Measurements from ENCODE around the gene ZNF566.
"Not testable (repeated sequence)": the region's sequence is repeated elsewhere in the genome, so short reads cannot be mapped to it uniquely, and the experiment has no call there.

Gene ZNF566

DNA sequence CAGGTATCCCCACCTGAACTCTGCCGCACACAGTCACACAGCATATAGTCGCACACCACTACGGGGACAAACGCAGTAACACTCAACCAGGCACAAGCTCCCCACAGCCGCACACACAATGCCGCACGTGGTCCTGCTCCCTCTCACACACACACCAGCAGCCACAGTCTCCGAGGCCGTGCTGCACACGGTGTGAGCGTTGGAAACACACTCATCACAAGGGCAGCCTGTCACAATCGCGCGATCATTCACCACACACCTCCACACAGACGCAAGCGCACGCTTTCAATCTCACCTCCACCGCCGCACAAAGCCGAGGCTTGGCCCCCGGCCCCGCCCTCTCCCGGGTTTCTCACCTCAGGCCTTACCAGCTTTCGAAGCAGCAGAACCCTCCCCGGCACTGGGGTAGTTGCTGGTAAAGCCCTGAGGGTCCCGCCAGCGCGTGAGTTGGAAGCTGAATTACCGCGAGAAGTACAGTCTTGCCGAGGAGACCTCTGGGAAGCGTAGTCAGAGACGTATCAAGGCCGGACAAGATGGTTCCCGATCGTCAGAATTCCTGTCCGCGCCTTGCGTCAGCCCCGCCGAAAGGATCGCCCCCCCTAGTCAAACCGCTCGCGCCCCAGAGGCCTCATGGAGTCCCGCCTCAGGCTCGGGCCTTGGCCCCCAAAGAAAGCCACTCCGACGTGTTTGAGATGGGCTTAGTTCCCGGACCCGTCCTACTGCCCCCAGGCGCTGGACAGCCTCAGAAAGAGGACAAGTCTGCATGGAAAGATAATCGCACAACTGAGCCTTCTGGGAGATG, at the start of gene ZNF566:
Gene ZNF566, minus strand, starts transcription at position 444 of the 802 bp plus-strand sequence. CDS start 13,004 bp downstream, outside the sequence.
- DNase-seq = peak; percentile 91

DNA sequence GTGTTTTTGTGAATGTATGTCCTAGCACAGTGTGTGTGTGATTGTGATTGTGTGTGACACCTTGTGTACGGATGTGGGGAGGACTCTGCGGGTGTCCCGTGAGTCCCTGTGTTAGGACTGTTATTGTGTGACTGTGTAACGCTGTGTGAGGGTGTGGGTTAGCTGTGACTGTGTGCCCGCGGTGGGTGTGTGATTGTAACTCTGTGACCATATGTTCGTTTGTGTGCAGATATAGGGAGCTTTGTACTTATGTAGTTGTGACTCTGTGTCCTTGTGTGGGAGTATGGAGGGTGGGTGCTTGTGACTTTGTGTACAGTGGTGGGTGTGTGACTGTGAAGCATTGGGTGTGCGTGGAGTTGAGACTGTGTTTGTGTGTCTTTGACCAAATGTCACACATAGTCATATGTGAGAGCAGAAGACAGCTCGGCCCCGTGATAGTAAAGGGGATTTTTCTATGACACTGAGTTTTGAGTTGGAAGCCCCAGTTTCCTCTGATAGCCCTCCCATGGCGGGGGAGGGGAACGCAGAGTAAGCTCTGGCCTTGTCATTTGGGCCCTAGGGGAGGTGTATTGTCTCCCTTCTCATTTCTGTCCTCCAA, 39.7 kb upstream of the ZNF566 start:
- no peak for DNase-seq

- peak; percentile 86 for DNase-seq
Measured at GRCh38 chr19:36528194-36528920, 39.0 kb upstream of the ZNF566 start, which contains the start of gene ZNF260. Gene ZNF260, minus strand, starts transcription at chr19:36528271. Its CDS starts 13,033 bp downstream, at chr19:36515238.

GRCh38 chr19:36527873-36528193, 38.5 kb upstream of the ZNF566 start:
- DNase-seq = no peak

- DNase-seq = no peak
Measured at GRCh38 chr19:36527341-36527740, 38.0 kb upstream of the ZNF566 start.

- no peak for DNase-seq
Measured at GRCh38 chr19:36526581-36526980, 37.2 kb upstream of the ZNF566 start.

DNA sequence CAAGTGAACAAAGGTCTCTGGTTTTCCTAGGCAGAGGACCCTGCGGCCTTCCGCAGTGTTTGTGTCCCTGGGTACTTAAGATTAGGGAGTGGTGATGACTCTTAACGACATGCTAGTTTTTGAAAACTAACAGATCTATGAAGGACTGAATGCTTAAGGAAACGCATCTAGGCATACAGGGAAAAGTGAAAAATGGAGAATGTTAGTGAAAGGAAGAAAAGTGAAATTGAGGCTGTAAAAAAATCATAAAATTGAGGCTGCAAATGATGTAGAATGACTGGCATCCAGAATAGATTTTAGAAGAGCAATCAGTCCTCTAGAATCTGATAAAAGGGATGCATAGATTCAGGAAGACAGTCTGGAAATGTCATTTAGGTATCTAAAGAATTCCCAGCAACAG, 35.3 kb upstream of the ZNF566 start:
- DNase-seq = no peak

- DNase-seq = no peak
Measured at GRCh38 chr19:36514012-36514612, 24.8 kb upstream of the ZNF566 start.

DNA sequence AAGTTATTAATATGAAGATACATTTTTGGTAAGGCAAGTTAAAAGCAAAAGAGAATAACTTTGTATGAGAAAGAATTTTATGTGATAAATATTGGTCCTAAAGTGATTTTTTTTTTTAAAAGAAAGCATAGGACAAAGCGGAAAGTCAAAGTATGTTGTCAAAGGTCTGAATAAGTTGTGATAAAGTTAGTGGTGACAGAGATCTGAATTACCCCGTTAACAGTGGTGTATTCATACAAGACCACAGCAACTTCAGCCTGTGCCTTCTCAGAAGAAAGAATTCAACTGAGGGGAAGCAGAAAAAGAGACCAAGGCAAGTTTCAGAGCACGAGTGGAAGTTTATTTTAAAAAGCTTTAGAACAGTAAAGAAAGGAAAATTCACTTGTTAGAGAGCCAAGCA, 19.0 kb upstream of the ZNF566 start:
- no peak for DNase-seq

- no peak for DNase-seq
Measured at GRCh38 chr19:36501973-36502372, 12.6 kb upstream of the ZNF566 start.

GRCh38 chr19:36497001-36497400, 7.6 kb upstream of the ZNF566 start:
- DNase-seq = no peak

GRCh38 chr19:36492689-36493453, 3.5 kb upstream of the ZNF566 start:
- DNase-seq = not testable (repeated sequence)

- DNase-seq = not testable (repeated sequence)
Measured at GRCh38 chr19:36490846-36491245, 1.5 kb upstream of the ZNF566 start.

GRCh38 chr19:36489920-36490415, 607 bp upstream of the ZNF566 start:
- no peak for DNase-seq

DNA sequence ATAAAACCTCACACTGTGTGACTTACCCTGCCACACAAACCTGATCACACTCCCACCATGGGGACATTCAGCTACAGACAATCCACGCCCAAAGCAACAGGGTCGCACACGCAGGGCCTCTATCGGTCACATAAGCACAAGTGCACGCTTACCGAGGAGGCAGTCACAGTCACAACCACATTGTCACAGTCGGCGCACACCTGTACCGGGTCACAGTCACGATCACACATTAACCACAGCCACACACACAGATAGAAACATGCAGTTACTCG, 579 bp downstream of the ZNF566 start:
- DNase-seq = no peak

DNA sequence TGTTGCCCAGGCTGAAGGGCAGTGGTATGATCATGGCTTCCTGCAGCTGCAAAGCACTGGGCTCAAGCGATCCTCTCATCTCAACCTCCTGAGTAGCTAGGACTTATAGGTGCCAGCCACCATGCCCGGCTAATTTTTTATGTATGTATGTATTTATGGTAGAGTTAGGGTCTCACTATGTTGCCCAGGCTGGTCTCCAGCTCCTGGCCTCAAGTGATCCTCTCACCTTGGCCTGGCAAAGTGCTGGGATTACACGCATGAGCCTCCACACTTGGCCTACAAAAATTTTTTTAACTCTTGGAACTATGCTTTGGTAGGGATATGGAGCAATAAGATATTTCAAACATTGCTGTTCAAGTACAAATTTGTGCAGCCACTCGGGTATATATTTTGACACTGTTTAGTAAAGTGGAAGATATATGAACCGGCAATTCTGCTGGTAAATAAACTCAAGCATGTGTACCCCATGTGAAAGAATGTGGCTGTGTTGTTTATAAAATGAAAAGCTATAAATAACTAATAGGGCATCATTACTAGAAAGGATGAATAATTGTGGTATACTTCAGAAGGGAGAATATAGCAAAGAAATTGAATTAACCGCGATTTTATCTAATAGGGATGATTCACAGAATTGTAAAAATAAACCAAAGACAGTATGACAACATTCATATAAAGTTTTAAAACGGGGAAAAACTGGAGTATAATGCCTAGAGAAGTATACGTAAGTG, 1.1 kb downstream of the ZNF566 start:
- no peak for DNase-seq

DNA sequence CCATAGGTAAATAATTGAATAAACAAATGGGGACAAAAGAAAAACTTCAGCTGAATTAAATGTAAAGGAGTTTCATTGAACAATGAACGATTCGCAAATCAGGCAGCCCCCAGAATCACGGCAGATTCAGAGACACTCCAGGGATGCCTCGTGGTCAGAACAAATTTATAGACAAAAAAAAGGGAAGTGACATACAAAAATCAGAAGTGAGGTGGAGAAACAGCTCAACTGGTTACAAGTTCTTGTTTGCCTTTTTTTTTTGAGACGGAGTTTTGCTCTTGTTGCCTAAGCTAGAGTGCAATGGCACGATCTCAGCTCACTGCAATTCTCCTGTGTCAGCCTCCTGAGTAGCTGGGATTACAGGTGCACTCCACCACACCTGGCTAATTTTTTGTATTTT, 5.7 kb downstream of the ZNF566 start:
- no peak for DNase-seq

DNA sequence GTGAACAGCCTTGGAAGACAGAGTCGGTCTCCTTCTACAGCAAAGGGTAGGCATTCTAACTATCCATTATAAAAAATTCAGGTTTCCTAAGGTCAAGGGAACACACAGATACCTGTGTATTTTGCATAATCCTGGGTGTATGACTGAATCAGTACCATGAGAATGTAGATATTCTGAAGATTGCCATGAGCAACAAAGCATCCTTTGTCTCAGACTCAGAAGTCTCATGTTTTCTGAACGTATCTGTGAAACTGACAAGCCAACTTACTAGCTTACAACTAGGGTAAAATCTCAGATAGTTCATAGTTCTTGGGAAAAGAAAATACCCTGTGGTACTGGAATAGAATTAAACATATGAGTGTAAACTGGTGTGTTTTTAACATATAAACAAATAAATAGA, 6.5 kb downstream of the ZNF566 start:
- no peak for DNase-seq

- DNase-seq = no peak
Measured at GRCh38 chr19:36460046-36460445, 29.3 kb downstream of the ZNF566 start.

DNA sequence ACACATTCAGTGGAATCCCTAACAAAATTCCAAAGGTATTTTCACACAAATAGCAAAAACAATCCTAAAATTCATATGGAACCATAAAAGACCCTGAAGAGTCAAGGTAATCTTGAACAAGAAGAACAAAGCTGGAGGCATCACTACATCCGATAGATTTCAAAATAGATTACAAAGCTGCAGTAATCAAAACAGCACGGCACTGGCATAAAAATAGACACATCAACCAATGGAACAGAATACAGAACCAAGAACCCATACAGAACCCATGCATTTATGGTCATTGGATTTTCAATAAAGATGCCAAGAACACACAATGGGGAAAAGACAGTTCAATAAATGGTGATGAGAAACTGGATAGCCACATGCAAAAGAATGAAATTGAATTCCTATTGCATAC, 32.5 kb downstream of the ZNF566 start:
- no peak for DNase-seq

GRCh38 chr19:36449059-36449670, 40.2 kb downstream of the ZNF566 start:
- no peak for DNase-seq

DNA sequence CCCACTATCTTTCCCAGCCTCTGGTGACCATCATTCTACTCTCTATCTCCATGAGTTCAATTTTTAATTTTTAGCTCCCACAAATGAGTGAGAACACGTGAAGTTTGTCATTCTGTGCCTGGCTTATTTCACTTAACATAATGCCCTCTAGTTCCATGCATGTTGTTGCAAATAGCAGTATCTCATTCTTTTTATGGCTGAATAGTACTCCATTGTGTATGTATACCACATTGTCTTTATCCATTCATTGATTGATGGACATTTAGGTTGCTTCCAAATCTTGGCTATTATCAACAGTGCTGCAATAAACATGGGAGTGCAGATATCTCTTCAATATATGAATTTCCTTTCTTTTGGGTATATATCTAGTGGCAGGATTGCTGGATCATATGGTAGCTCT, 48.0 kb downstream of the ZNF566 start:
- no peak for DNase-seq
